Activated B cell treated with CpG ODN at 0.5 μM for 24 hours (primary cell): ENCODE measurements around the gene SH3D19. TPM values are rescaled to one million over a fixed set of nuclear protein-coding genes. Genes with fewer than 3 reads are reported as not detected.
"Not testable (repeated sequence)": the region's sequence is repeated elsewhere in the genome, so short reads cannot be mapped to it uniquely, and the experiment has no call there.

Experiments used
- ATAC-seq: fragments of 200-7000 bp; cut with Tn5 transposase; one replicate; pipeline ENCODE4 v1.10.0; 2021; ENCODE audit warnings: low read depth, mild to moderate bottlenecking, moderate library complexity
- CTCF ChIA-PET: fragments of 350-600 bp; sonication (Branson Sonifier 250); formaldehyde crosslinking; loops from one replicate; lab custom pipeline; 2021; ENCODE audit warnings: antibody characterized with exemption; lab: Charles Lee
- POLR2A ChIA-PET: fragments of 350-600 bp; sonication (Branson Sonifier 250); formaldehyde crosslinking; loops from one replicate; lab custom pipeline; 2021; ENCODE audit warnings: antibody characterized with exemption; lab: Charles Lee
- DNase-seq: peaks from one replicate; pipeline ENCODE4 v3.0.0; 2022
- H3K27ac Mint-ChIP-seq: one replicate; pipeline ENCODE4 v1.8.0; 2020; ENCODE audit warnings: mixed read lengths
- H3K27me3 Mint-ChIP-seq: one replicate; pipeline ENCODE4 v1.8.0; 2021; ENCODE audit warnings: mixed read lengths
- H3K36me3 Mint-ChIP-seq: one replicate; pipeline ENCODE4 v1.8.0; 2021; ENCODE audit warnings: low read depth, mixed read lengths
- H3K4me1 Mint-ChIP-seq: one replicate; pipeline ENCODE4 v1.8.0; 2021; ENCODE audit warnings: mixed read lengths
- H3K4me3 Mint-ChIP-seq: one replicate; pipeline ENCODE4 v1.8.0; 2020; ENCODE audit warnings: mild to moderate bottlenecking, mixed read lengths
- H3K9me3 Mint-ChIP-seq: one replicate; pipeline ENCODE4 v1.8.0; 2020; ENCODE audit warnings: mixed read lengths
- intact Hi-C: fragments of 100-400 bp; cut with micrococcal nuclease; formaldehyde crosslinking; loops from one replicate; pipeline ENCODE4 v1.15.1; 2024
- total RNA-seq: library from RNA; stranded (reverse); gene quantifications from 2 replicates; pipeline ENCODE4 v1.2.3, GENCODE V29; 2022
- TF ChIP-seq, protein P1 (sequence below): fragments of 200-600 bp; IDR thresholded peaks from one replicate; pipeline ENCODE4 v1.8.0; 2022; ENCODE audit warnings: antibody characterized with exemption, mild to moderate bottlenecking

SH3D19 gene
- total RNA-seq, 1 donor from 2014 or later: not detected

DNA sequence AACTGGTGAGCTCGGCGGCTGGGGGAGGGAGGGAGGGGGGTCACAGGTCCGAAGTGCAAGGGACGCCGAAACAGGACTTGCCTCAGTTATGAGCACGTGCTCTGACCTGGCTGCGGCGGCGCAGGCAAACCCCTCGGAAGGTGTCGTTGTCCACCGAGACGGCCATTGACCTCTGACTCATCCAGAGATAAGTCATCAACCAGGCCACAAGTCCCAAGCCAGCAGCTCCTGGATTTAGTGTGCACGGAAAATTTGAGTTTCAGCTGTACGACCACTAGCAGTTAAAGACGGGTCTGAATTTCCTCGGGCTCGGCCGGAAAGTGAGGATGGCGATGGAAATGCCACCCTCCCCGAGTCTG lies 674 bp downstream of the SH3D19 start:
- no peak overlapping the region for H3K4me3 Mint-ChIP-seq
- no peak for DNase-seq
- CTCF ChIA-PET: no interaction called here

DNA sequence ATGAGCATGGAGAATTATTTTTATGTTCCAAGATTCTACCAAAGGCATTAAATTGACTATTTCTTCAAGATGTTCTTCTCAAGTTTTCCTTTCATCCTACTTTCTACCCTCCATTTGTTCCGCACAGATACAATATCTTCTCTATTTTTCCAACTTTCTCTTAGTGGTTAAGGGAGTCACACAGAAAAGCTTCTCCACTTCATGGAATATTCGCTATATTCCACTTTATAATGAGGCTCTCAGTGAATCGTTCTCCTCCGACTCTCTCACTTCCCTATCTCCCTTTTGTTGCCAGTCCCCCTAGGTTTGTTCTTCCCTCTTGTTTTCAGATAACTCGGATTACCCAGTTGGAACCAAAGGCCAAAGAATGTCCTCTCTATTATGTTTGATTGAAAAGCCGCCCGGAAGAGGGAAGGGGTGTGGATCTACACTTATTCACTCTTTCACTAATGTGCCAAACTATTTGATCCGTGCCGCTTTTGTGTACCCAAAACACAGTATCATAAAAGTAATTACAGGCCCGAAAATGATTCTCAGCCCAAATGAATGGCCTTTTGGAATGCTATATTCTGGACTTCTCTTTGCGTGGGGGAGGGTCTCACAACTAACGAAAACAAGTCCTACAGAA lies 1.2 kb downstream of the SH3D19 start:
- peaks cover 3% of the 10 kb centered on the region for H3K9me3 Mint-ChIP-seq
- TF ChIP-seq, protein P1, sequence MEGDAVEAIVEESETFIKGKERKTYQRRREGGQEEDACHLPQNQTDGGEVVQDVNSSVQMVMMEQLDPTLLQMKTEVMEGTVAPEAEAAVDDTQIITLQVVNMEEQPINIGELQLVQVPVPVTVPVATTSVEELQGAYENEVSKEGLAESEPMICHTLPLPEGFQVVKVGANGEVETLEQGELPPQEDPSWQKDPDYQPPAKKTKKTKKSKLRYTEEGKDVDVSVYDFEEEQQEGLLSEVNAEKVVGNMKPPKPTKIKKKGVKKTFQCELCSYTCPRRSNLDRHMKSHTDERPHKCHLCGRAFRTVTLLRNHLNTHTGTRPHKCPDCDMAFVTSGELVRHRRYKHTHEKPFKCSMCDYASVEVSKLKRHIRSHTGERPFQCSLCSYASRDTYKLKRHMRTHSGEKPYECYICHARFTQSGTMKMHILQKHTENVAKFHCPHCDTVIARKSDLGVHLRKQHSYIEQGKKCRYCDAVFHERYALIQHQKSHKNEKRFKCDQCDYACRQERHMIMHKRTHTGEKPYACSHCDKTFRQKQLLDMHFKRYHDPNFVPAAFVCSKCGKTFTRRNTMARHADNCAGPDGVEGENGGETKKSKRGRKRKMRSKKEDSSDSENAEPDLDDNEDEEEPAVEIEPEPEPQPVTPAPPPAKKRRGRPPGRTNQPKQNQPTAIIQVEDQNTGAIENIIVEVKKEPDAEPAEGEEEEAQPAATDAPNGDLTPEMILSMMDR: no peak
- no peak overlapping the region for H3K4me3 Mint-ChIP-seq
- ChIA-PET POLR2A (no interaction called here), CTCF (no interaction called here)
- peaks cover 9% of the 10 kb centered on the region for H3K4me1 Mint-ChIP-seq
- no peak overlapping the region for H3K27ac Mint-ChIP-seq
- H3K36me3 Mint-ChIP-seq: no peaks in the 10 kb centered on the region
- no peak for DNase-seq
- intact Hi-C loops: no loop called here
- H3K27me3 Mint-ChIP-seq: peaks cover 61% of the 10 kb centered on the region
- ATAC-seq: no peak

More for the DNA sequence above, 674 bp downstream of the SH3D19 start:
- intact Hi-C loops: no loop called here
- H3K27me3 Mint-ChIP-seq: peaks cover 61% of the 10 kb centered on the region
- no peak overlapping the region for H3K27ac Mint-ChIP-seq
- POLR2A ChIA-PET: no interaction called here
- no peak for ATAC-seq
- TF ChIP-seq, protein P1: no peak
- peaks cover 9% of the 10 kb centered on the region for H3K4me1 Mint-ChIP-seq
- H3K9me3 Mint-ChIP-seq: peaks cover 3% of the 10 kb centered on the region
- no peaks in the 10 kb centered on the region for H3K36me3 Mint-ChIP-seq

DNA sequence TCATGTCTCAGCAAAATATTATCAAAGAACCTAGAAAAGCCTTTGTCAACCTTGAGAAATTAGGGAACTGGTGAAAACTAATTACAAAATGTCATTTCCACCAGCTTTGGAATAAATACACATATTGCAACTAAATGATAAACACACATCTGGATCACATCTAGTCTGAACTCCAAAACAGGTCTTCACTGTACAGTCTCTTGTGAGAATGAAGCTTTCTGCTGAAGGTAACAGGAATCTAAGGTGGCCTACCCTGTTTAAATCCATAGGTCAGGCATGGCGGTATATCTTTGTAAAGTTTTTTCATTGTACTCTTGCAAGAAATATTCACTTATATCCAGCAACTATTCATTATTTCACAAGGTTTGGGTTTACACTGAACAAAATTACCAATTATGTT lies 1.7 kb downstream of the SH3D19 start:
- Mint-ChIP-seq H3K27me3 (peaks cover 61% of the 10 kb centered on the region), H3K9me3 (peaks cover 3% of the 10 kb centered on the region), H3K4me1 (peaks cover 9% of the 10 kb centered on the region), H3K36me3 (no peaks in the 10 kb centered on the region), H3K27ac (no peak overlapping the region), H3K4me3 (no peak overlapping the region)
- DNase-seq (no peak), ATAC-seq (no peak)
- TF ChIP-seq, protein P1: no peak
- intact Hi-C loops: no loop called here
- ChIA-PET POLR2A (no interaction called here), CTCF (no interaction called here)

DNA sequence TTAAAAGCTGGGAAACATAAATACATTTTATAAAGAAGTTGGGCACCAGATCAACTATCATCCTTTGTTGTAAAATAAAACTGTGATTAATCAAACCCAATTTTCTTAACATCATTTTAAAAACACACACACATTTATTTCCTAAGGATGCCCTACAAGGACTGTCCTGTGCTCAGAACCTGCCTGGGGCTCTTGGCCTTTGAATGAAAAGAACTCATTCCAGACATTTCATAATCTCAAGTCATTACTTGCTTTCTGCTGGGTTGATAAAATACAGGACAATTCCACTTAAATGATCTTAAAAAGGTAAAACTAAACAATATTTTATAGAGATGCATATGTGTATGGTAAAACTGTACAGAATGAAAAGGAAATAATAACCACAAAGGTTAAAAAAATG lies 2.8 kb downstream of the SH3D19 start:
- POLR2A ChIA-PET: no interaction called here
- Mint-ChIP-seq H3K4me1 (peaks cover 9% of the 10 kb centered on the region), H3K36me3 (no peaks in the 10 kb centered on the region), H3K27ac (no peak overlapping the region), H3K9me3 (peaks cover 3% of the 10 kb centered on the region), H3K27me3 (peaks cover 54% of the 10 kb centered on the region), H3K4me3 (no peak overlapping the region)
- DNase-seq: no peak
- CTCF ChIA-PET: no interaction called here
- TF ChIP-seq, protein P1: no peak
- intact Hi-C loops: no loop called here
- ATAC-seq: no peak

DNA sequence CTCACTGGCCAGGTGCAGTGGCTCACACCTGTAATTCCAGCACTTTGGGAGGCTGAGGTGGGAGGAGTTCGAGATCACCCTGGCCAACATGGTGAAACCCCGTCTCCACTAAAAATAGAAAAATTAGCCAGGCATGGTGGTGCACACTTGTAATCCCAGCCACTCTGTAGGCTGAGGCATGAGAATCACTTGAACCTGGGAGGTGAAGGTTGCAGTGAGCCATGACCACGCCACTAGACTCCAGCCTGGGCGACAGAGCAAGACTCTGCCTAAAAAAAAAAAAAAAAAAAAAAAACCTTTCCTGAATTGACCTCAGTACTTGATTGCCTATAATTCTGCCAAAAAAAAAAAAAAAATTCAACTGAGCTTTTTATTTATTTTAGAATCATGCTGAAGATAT lies 3.2 kb downstream of the SH3D19 start:
- H3K27ac Mint-ChIP-seq, ATAC-seq, intact Hi-C loops, DNase-seq, H3K9me3 Mint-ChIP-seq, H3K4me3 Mint-ChIP-seq, H3K4me1 Mint-ChIP-seq, H3K36me3 Mint-ChIP-seq, CTCF ChIA-PET, POLR2A ChIA-PET: not testable (repeated sequence)
- H3K27me3 Mint-ChIP-seq: peaks cover 57% of the 10 kb centered on the region

DNA sequence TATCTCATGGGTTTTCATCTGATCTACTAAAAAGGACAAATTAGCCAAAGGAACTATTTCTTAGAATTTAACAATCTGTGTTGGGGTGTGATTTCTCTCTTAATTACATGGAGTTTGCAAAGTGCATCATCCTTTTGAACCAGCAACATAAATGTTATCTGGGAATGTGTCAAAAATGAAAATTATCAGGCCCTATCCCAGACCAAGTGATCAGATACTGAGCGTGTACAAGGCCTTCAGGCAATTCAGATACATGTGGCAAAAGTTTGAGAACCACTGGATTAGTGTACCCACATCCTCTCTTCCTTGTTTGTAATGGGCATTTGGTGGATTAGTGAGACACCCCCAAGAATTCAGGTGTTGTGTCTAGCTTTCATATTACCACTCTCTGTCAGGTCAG lies 3.8 kb downstream of the SH3D19 start:
- Mint-ChIP-seq H3K36me3 (no peaks in the 10 kb centered on the region), H3K4me3 (no peak overlapping the region), H3K27me3 (peaks cover 54% of the 10 kb centered on the region), H3K27ac (no peak overlapping the region), H3K9me3 (peaks cover 3% of the 10 kb centered on the region), H3K4me1 (peaks cover 9% of the 10 kb centered on the region)
- POLR2A ChIA-PET: no interaction called here
- no peak for ATAC-seq
- DNase-seq: no peak
- TF ChIP-seq, protein P1: no peak
- intact Hi-C loops: no loop called here
- CTCF ChIA-PET: no interaction called here
